OCI-LY1 (cell line): Measurements from ENCODE around the gene GBX1.

Experiments used
- H2AFZ ChIP-seq: fragments of 200-600 bp; sonication (generic), shearing (Covaris generic); 2 replicates; pipeline ENCODE4 v1.6.0; 2014; ENCODE audit warnings: antibody characterized with exemption, mild to moderate bottlenecking, low read length
- H3F3A ChIP-seq: fragments of 200-600 bp; sonication (generic), shearing (Covaris generic); 2 replicates; pipeline ENCODE4 v1.6.0; 2014; ENCODE audit warnings: mild to moderate bottlenecking, antibody characterized with exemption, low read length, moderate library complexity; ENCODE audit not compliant: insufficient read depth
- H3K27ac ChIP-seq: fragments of 200-600 bp; sonication (generic); 2 replicates; pipeline ENCODE4 v1.5.1; 2014; ENCODE audit warnings: low read length, mixed run types, mild to moderate bottlenecking, low read depth; ENCODE audit not compliant: poor library complexity, severe bottlenecking
- H3K27me3 ChIP-seq: fragments of 200-600 bp; sonication (generic); 2 replicates; pipeline ENCODE4 v1.6.0; 2014; ENCODE audit warnings: antibody characterized with exemption, mild to moderate bottlenecking, low read length, moderate library complexity; ENCODE audit not compliant: insufficient read depth
- H3K36me3 ChIP-seq: fragments of 200-600 bp; sonication (generic); 2 replicates; pipeline ENCODE4 v1.6.1; 2014; ENCODE audit warnings: mild to moderate bottlenecking, antibody characterized with exemption, low read length, moderate library complexity, mixed read lengths; ENCODE audit not compliant: insufficient read depth
- H3K4me1 ChIP-seq: fragments of 200-600 bp; sonication (generic); 2 replicates; pipeline ENCODE4 v1.5.1; 2014; ENCODE audit warnings: mild to moderate bottlenecking, low read length, moderate library complexity; ENCODE audit not compliant: insufficient read depth, severe bottlenecking
- H3K4me2 ChIP-seq: fragments of 200-600 bp; sonication (generic), shearing (Covaris generic); 2 replicates; pipeline ENCODE4 v1.6.1; 2014; ENCODE audit warnings: low read length
- H3K4me3 ChIP-seq: fragments of 200-600 bp; sonication (generic); 2 replicates; pipeline ENCODE4 v1.5.1; 2014; ENCODE audit warnings: low read length, low read depth, mild to moderate bottlenecking, mixed read lengths; ENCODE audit not compliant: poor library complexity, severe bottlenecking
- H3K79me2 ChIP-seq: fragments of 200-600 bp; shearing (Covaris generic); 2 replicates; pipeline ENCODE4 v1.6.1; 2016; ENCODE audit warnings: mixed run types, low read length, mixed read lengths; ENCODE audit not compliant: insufficient read depth
- H3K9ac ChIP-seq: fragments of 200-600 bp; sonication (generic), shearing (Covaris generic); 2 replicates; pipeline ENCODE4 v1.6.1; 2014; ENCODE audit warnings: mild to moderate bottlenecking, low read length, mixed read lengths
- H3K9me2 ChIP-seq: fragments of 200-600 bp; sonication (generic), shearing (Covaris generic); 2 replicates; pipeline ENCODE4 v1.6.1; 2014; ENCODE audit warnings: low read depth, mild to moderate bottlenecking, low read length, mixed read lengths
- H3K9me3 ChIP-seq: fragments of 200-600 bp; shearing (Covaris generic); 2 replicates; pipeline ENCODE4 v1.6.1; 2014; ENCODE audit warnings: low read length, mixed read lengths
- H4K20me1 ChIP-seq: fragments of 200-600 bp; sonication (generic), shearing (Covaris generic); 2 replicates; pipeline ENCODE4 v1.6.0; 2016; ENCODE audit warnings: mild to moderate bottlenecking, low read length; ENCODE audit not compliant: insufficient read depth
- CTCF ChIP-seq: fragments of 200-600 bp; sonication (generic), shearing (Covaris generic); IDR thresholded peaks from 2 replicates; pipeline ENCODE4 v1.5.1; 2017; ENCODE audit warnings: mild to moderate bottlenecking, antibody characterized with exemption, low read length, moderate library complexity, mixed read lengths
- EZH2 ChIP-seq: fragments of 200-600 bp; sonication (generic), shearing (Covaris generic); IDR thresholded peaks from 2 replicates; pipeline ENCODE4 v1.8.0; 2017; ENCODE audit warnings: borderline replicate concordance, mixed run types, mild to moderate bottlenecking, antibody characterized with exemption, low read length, moderate library complexity, mixed read lengths

GBX1 gene

GRCh38 chr7:151135525-151135845 is 32.0 kb downstream of the GBX1 start:
- Histone ChIP-seq H3K4me2 (no peak overlapping the region), H3K27ac (no peak overlapping the region), H3K9me2 (no peaks in the 10 kb centered on the region), H4K20me1 (no peaks in the 10 kb centered on the region), H3K9me3 (no peaks in the 10 kb centered on the region), H2AFZ (no peak overlapping the region), H3K4me1 (no peaks in the 10 kb centered on the region), H3K4me3 (no peak overlapping the region), H3K79me2 (no peaks in the 10 kb centered on the region), H3F3A (no peaks in the 10 kb centered on the region), H3K36me3 (no peaks in the 10 kb centered on the region), H3K27me3 (peaks cover 13% of the 10 kb centered on the region; the same call in 1 of the 2 replicates), H3K9ac (no peak overlapping the region)
- no peak for TF ChIP-seq EZH2
- no peak for TF ChIP-seq CTCF

- Histone ChIP-seq H3K27ac (no peak overlapping the region), H3K4me2 (no peak overlapping the region), H3K9me3 (no peaks in the 10 kb centered on the region), H3K9me2 (no peaks in the 10 kb centered on the region), H3K36me3 (no peaks in the 10 kb centered on the region), H3K79me2 (no peaks in the 10 kb centered on the region), H3F3A (no peaks in the 10 kb centered on the region), H4K20me1 (no peaks in the 10 kb centered on the region), H3K4me1 (no peaks in the 10 kb centered on the region), H3K4me3 (no peak overlapping the region), H3K9ac (no peak overlapping the region), H3K27me3 (peaks cover 13% of the 10 kb centered on the region; the same call in 1 of the 2 replicates), H2AFZ (no peak overlapping the region)
- no peak for TF ChIP-seq CTCF
- TF ChIP-seq EZH2: no peak
These were observed 32.6 kb downstream of the GBX1 start for GRCh38 chr7:151134743-151135524.

GRCh38 chr7:151133986-151134742 is 33.3 kb downstream of the GBX1 start:
- TF ChIP-seq CTCF (no peak), EZH2 (no peak)
- H4K20me1 ChIP-seq: no peaks in the 10 kb centered on the region
- H2AFZ ChIP-seq: no peak overlapping the region
- H3K79me2 ChIP-seq: no peaks in the 10 kb centered on the region
- H3K4me1 ChIP-seq: no peaks in the 10 kb centered on the region
- H3K9ac ChIP-seq: no peak overlapping the region
- no peaks in the 10 kb centered on the region for H3F3A ChIP-seq
- H3K9me2 ChIP-seq: no peaks in the 10 kb centered on the region
- no peak overlapping the region for H3K4me3 ChIP-seq
- H3K9me3 ChIP-seq: no peaks in the 10 kb centered on the region
- H3K36me3 ChIP-seq: no peaks in the 10 kb centered on the region
- no peak overlapping the region for H3K4me2 ChIP-seq
- H3K27me3 ChIP-seq: peaks cover 15% of the 10 kb centered on the region; the same call in 1 of the 2 replicates
- no peak overlapping the region for H3K27ac ChIP-seq
